ENCODE data around the gene RBMS3.

The RBMS3 gene

DNA sequence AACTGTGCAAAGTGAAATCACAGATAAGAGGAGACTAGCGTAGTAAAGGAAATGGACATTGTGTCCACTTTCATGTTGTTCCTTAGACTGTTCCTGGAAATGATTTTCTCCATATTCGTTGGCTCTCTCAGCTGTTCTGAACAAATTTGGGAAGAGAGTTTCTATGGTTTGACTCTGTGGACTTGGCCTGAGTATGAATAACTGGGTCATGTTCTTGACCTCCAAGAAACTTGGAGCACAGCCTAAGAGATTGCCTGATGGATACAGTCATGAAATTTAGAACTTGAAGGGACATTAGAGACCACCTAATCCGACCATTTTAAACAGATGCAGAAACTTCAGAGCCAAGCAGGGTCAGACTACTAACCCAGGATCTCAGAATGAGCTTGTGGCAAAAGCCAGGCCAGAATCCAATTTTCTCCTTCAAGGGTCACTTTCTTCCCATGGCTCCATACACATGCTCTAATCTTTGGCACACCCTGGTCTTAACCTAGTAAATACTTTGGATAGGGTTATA is 430.4 kb downstream of the RBMS3 start:
- no peaks in the 10 kb centered on the region for H3K36me3 ChIP-seq
- H3K9ac ChIP-seq: no peak overlapping the region
- no peak for TF ChIP-seq Cebpa-rat (IDR thresholded peaks at IDR 0.05)
- no peaks in the 10 kb centered on the region for H3K9me3 ChIP-seq
- H4K20me1 ChIP-seq: no peaks in the 10 kb centered on the region
- H3K4me1 ChIP-seq: no peaks in the 10 kb centered on the region
- no peak overlapping the region for H3K27ac ChIP-seq
- H3K27me3 ChIP-seq: no peaks in the 10 kb centered on the region
- H3K4me2 ChIP-seq: no peak overlapping the region
- no peak overlapping the region for H3K4me3 ChIP-seq

DNA sequence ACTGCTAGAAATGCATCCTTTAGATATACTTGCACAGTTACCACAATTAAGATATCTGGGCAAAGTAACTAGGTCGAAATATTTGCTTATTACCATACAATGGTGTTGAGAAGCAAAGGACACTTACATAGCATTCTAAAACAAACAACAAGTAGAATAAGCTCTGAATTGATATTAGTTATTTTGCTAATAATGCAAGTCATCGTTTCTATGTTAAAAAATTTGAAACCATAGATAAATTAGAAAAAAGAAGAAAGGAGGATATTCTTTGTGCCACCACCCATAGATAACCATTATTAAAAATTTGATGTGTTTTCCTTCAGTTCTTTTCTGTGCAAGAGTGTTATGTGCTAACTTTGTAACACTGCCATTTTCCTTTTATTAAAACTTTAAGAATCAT is 435.3 kb downstream of the RBMS3 start:
- Histone ChIP-seq H3K9me3 (no peaks in the 10 kb centered on the region), H4K20me1 (no peaks in the 10 kb centered on the region)
- no peak for TF ChIP-seq Cebpa-rat (IDR thresholded peaks at IDR 0.05)

DNA sequence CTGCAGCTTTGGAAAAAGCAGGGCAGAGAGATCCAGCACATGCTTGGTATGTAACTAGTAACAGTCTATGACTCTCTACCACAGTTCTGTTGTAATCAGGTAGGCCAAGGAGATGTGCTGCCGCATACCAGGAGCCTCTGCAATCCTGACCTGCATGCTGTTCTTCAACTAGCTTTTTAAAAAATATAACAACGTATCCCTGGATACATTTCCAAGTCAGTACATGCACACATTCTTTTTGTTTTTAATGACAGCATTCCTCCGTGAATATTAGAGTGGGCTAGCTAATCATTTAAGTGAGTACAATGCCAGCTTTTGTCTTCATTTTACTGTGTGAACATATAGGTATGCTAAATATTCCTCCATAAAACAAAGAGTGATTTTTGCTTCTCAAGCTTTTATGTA is 437.8 kb downstream of the RBMS3 start:
- no peaks in the 10 kb centered on the region for H3K9me3 ChIP-seq
- no peak for TF ChIP-seq Cebpa-rat (IDR thresholded peaks at IDR 0.05)
- H3K27ac ChIP-seq: no peak overlapping the region

More for the DNA sequence above, 435.3 kb downstream of the RBMS3 start:
- Histone ChIP-seq H3K27me3 (no peaks in the 10 kb centered on the region), H3K4me3 (no peak overlapping the region), H3K36me3 (no peaks in the 10 kb centered on the region), H3K27ac (no peak overlapping the region), H3K9ac (no peak overlapping the region), H3K4me2 (no peak overlapping the region), H3K4me1 (no peaks in the 10 kb centered on the region)

DNA sequence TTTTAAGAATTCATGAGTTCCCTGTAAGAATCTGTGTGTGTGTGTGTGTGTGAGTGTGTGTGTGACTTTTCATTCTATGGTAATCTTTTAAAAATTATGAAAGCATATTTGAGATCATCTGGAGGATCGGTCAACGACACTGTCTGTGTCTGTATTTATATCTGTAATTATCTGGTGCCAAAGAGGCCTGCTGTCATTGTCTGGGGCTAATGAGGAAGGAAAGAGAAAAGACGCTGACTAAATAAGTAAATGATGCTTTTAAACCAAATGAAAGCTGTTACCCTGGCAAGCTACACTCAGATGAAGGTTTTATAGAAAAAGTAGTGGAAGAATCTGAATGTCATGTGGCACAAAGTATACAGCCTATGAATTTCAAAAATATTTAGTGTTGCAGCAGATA is 439.8 kb downstream of the RBMS3 start:
- TF ChIP-seq Cebpa-rat (IDR thresholded peaks at IDR 0.05): no peak
- H3K4me2 ChIP-seq: no peak overlapping the region

More for the DNA sequence above, 437.8 kb downstream of the RBMS3 start:
- Histone ChIP-seq H3K4me2 (no peak overlapping the region), H3K4me1 (no peaks in the 10 kb centered on the region), H4K20me1 (no peaks in the 10 kb centered on the region), H3K36me3 (no peaks in the 10 kb centered on the region), H3K4me3 (no peak overlapping the region), H3K27me3 (no peaks in the 10 kb centered on the region), H3K9ac (no peak overlapping the region)

DNA sequence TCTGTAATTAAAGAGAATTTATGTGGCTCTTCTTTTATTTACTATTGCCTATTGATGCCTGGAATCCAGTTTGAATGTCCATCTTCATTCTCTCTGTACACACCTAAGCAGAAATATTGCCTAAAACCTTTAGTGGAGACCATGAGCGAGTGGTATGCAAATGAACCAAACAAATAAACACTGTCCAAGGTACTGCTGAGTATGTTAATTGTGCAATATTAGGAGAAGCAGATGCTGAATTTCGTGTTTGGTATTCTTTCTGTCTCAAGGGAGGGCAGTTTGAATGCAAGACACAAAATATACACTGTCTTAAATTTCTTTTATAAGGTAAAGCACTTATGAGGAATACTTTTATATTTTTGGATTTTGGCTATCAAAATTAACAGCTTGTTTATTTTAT is 440.9 kb downstream of the RBMS3 start:
- TF ChIP-seq Cebpa-rat (IDR thresholded peaks at IDR 0.05): no peak
- Histone ChIP-seq H3K9me3 (no peaks in the 10 kb centered on the region), H3K36me3 (no peaks in the 10 kb centered on the region), H3K4me2 (no peak overlapping the region), H3K4me1 (no peaks in the 10 kb centered on the region), H3K27me3 (no peaks in the 10 kb centered on the region), H4K20me1 (no peaks in the 10 kb centered on the region), H3K9ac (no peak overlapping the region), H3K4me3 (no peak overlapping the region), H3K27ac (no peak overlapping the region)

More for the DNA sequence above, 439.8 kb downstream of the RBMS3 start:
- H3K27me3 ChIP-seq: no peaks in the 10 kb centered on the region
- no peak overlapping the region for H3K27ac ChIP-seq
- no peak overlapping the region for H3K9ac ChIP-seq
- H3K4me3 ChIP-seq: no peak overlapping the region
- H3K9me3 ChIP-seq: no peaks in the 10 kb centered on the region
- no peaks in the 10 kb centered on the region for H3K4me1 ChIP-seq
- no peaks in the 10 kb centered on the region for H4K20me1 ChIP-seq
- no peaks in the 10 kb centered on the region for H3K36me3 ChIP-seq

DNA sequence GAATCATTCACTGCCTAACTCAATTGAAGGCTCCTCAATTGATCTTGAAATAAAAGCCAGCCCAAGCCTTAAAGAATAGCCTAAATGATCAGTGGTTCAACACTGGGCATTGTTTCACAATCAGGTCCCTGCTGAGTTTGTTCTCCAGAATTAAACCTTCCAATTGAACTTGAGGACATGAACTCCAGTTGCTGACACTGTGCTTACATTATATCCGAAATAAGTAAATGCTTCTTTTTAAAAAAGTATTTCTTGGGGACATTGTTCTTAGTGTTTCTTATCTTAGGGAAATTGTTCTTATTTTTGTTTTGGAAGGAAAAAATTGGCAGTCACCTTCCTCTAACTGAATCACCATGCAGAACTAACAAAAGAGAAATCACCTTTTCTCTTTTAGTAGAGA is 450.2 kb downstream of the RBMS3 start:
- H3K27me3 ChIP-seq: no peaks in the 10 kb centered on the region
- H3K36me3 ChIP-seq: no peaks in the 10 kb centered on the region
- no peaks in the 10 kb centered on the region for H3K9me3 ChIP-seq
- H3K9ac ChIP-seq: no peak overlapping the region
- TF ChIP-seq Cebpa-rat (IDR thresholded peaks at IDR 0.05): no peak
- no peaks in the 10 kb centered on the region for H3K4me1 ChIP-seq
- no peak overlapping the region for H3K27ac ChIP-seq
- no peak overlapping the region for H3K4me3 ChIP-seq
- H3K4me2 ChIP-seq: no peak overlapping the region
- H4K20me1 ChIP-seq: no peaks in the 10 kb centered on the region

DNA sequence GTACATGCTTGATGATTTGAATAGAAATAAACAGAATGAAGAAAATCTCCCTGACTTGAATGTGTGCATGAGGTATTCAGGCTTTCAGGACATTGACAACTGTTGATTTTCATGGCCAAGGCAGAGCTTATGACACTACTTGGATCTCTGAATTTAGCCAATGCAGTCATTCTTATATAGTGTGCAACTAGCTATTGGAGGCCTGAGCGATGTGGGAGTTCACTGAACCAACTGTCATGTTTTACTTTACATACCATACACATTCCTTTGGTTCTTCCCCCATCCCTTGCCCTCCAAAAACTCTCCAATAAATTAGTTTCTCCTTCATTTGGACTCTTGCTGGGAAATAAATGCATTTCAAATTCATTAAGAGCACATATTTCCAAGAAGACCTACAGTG is 460.4 kb downstream of the RBMS3 start:
- Histone ChIP-seq H3K4me3 (no peak overlapping the region), H4K20me1 (no peaks in the 10 kb centered on the region), H3K27ac (no peak overlapping the region), H3K4me2 (no peak overlapping the region), H3K9ac (no peak overlapping the region), H3K4me1 (no peaks in the 10 kb centered on the region), H3K36me3 (no peaks in the 10 kb centered on the region), H3K27me3 (no peaks in the 10 kb centered on the region), H3K9me3 (no peaks in the 10 kb centered on the region)
- no peak for TF ChIP-seq Cebpa-rat (IDR thresholded peaks at IDR 0.05)

DNA sequence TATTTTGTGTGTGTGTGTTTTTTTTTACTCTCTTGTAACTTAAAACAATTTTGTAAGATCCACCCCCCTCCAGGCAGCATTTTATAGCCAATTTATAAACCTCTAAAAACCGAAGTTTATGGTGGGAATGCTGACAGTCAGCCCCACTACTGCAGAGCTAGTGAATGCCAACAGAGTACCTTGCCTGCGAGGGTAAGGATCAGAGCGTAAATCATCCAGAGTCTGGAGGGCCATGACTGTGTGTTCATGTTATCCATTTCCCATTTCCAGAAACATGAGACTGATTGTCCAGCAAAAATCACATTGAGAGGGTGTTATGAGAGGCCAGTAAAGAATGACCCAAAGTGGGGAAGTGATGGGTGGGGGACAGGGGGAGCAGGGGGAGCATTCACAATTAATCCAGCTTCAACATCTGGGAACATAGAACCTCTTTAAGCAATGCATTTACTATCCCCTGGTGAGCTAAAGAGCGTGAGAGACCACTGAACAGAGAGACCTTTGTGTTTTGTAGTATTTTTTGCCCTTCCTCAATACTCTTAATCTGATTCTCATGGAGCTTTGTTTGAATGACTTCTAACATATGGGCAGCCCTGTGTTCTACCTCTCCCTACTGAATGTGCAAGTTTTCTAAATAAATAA is 464.5 kb downstream of the RBMS3 start:
- Histone ChIP-seq H3K36me3 (no peaks in the 10 kb centered on the region), H3K9me3 (no peaks in the 10 kb centered on the region), H3K9ac (no peak overlapping the region), H3K4me1 (no peaks in the 10 kb centered on the region), H4K20me1 (no peaks in the 10 kb centered on the region), H3K27me3 (no peaks in the 10 kb centered on the region), H3K4me2 (no peak overlapping the region), H3K27ac (no peak overlapping the region), H3K4me3 (no peak overlapping the region)
- no peak for TF ChIP-seq Cebpa-rat (IDR thresholded peaks at IDR 0.05)

DNA sequence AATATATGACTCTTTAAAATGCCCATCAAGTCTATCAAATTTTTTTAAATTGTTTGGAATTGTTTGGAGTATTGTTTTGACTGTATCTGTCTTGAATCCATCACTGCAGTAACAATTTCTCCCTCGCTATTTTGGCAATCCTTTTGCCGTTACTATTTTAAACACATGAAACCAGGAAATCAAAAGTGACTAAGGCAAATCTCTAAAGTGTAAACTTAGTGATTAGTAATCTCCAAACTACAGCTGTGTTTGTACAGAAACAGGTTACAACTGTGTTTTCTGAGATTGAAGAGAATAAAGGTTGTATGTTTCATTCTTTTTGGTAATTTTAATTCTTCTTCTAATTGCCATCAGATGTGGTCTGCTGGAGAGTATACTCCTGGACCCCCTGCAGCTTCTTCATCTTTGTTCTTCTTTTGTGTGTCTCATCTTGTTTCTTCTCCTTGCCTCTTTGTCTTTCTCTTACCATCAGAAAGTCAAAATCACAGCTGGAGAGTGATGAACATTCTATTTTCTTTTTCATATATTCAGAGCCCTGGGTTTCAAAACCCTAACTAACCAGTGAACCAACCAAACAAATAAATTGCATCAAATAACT is 465.4 kb downstream of the RBMS3 start:
- Histone ChIP-seq H3K4me1 (no peaks in the 10 kb centered on the region), H3K4me2 (no peak overlapping the region), H3K36me3 (no peaks in the 10 kb centered on the region), H4K20me1 (no peaks in the 10 kb centered on the region), H3K9me3 (no peaks in the 10 kb centered on the region), H3K27ac (no peak overlapping the region), H3K4me3 (no peak overlapping the region), H3K27me3 (no peaks in the 10 kb centered on the region), H3K9ac (no peak overlapping the region)
- no peak for TF ChIP-seq Cebpa-rat (IDR thresholded peaks at IDR 0.05)

DNA sequence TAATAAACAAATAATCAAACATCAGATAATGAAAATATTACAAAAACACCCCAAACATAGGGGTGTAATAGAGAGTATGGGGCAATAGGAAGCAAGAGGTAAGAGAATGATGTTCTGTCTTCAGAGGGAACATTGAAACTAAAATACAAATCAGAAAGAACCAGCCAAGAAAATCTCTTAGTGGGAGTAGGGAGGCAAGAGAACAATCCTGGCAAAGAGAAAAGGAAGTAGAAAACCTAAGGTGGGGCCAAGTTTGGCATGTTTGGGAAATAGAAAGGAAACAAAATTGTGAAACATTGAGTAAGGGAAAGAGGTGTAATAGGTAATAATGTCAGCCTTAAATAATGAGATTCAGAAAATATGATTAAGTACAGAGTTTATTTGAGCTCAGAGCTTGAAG is 467.1 kb downstream of the RBMS3 start:
- Histone ChIP-seq H4K20me1 (no peaks in the 10 kb centered on the region), H3K4me2 (no peak overlapping the region), H3K36me3 (no peaks in the 10 kb centered on the region), H3K9ac (no peak overlapping the region), H3K4me3 (no peak overlapping the region), H3K27ac (no peak overlapping the region), H3K4me1 (no peaks in the 10 kb centered on the region), H3K9me3 (no peaks in the 10 kb centered on the region), H3K27me3 (no peaks in the 10 kb centered on the region)
- TF ChIP-seq Cebpa-rat (IDR thresholded peaks at IDR 0.05): no peak

All from BLaER1 (cell line).